ENCODE data around the gene TRPM6. TPM values are rescaled to one million over a fixed set of nuclear protein-coding genes. Genes with fewer than 3 reads are reported as not detected.

The TRPM6 gene
- polyA plus RNA-seq, 1 experiment, result 0.02 TPM

DNA sequence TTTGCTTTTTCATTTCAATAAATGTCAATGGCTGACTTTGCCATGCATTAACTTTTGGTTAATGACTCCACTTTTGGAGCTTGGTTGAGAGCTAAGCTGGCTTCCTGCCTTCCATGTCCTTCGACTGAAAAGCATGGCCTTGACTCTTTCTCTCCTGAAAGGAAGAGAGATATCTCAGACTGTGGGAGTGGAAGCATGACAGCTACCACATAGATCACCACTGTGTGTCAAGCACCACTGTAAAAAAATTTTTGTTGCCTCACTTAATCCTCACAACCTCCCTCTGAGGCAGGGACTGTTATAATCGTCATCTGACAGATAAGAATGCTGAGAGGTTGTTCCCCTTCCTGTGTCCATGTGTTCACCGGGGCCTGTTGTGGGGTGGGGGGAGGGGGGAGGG lies 205.8 kb downstream of the TRPM6 start:
- no peak for DNase-seq (ENCODE audit: low read depth)
- no peaks in the 10 kb centered on the region for H3K27me3 ChIP-seq (ENCODE audit: control insufficient read depth, insufficient read depth, low read length)
- no peak overlapping the region for H3K4me3 ChIP-seq (ENCODE audit: low read depth, low read length)
- no peaks in the 10 kb centered on the region for H3K36me3 ChIP-seq (ENCODE audit: control insufficient read depth, insufficient read depth, low read length)
- TF ChIP-seq, protein P1, sequence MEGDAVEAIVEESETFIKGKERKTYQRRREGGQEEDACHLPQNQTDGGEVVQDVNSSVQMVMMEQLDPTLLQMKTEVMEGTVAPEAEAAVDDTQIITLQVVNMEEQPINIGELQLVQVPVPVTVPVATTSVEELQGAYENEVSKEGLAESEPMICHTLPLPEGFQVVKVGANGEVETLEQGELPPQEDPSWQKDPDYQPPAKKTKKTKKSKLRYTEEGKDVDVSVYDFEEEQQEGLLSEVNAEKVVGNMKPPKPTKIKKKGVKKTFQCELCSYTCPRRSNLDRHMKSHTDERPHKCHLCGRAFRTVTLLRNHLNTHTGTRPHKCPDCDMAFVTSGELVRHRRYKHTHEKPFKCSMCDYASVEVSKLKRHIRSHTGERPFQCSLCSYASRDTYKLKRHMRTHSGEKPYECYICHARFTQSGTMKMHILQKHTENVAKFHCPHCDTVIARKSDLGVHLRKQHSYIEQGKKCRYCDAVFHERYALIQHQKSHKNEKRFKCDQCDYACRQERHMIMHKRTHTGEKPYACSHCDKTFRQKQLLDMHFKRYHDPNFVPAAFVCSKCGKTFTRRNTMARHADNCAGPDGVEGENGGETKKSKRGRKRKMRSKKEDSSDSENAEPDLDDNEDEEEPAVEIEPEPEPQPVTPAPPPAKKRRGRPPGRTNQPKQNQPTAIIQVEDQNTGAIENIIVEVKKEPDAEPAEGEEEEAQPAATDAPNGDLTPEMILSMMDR (IDR thresholded peaks at IDR 0.05; ENCODE audit: insufficient read depth, low read depth, low read length), result no peak
- ChIA-PET POLR2A (no interaction called here), CTCF (no interaction called here)

DNA sequence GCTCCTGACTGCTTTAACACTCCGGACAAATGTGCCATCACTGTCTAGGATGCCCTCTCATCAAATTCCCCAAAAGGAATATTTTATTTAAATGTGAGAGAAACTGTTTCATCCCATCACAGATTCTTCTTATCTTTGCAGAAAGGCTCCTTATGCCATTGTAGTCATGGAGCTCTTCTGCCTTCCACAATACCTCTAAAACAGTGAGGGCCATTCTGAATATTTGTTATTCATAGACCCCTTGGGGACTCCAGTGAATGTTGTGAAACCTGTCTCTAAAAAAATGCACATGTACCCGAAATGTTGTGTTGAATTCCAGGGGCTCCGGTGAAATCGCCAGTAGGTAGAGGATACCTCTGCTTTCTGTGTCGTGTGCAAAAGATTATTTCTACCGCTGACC lies 213.6 kb downstream of the TRPM6 start:
- H3K36me3 ChIP-seq (ENCODE audit: control insufficient read depth, insufficient read depth, low read length), result no peaks in the 10 kb centered on the region
- H3K27me3 ChIP-seq (ENCODE audit: control insufficient read depth, insufficient read depth, low read length), result no peaks in the 10 kb centered on the region
- DNase-seq (ENCODE audit: low read depth), result no peak
- CTCF ChIA-PET, result no interaction called here
- POLR2A ChIA-PET, result no interaction called here
- TF ChIP-seq, protein P1 (IDR thresholded peaks at IDR 0.05; ENCODE audit: insufficient read depth, low read depth, low read length), result no peak
- no peak overlapping the region for H3K4me3 ChIP-seq (ENCODE audit: low read depth, low read length)

Small RNA genes lying within 50 kb of the gene (small RNA-seq; reads per million reads assigned to genes)
- gene RNU6-445P (ENCODE audit: insufficient read length, low read depth, low replicate concordance), result not detected

Other genes with a start within 250 kb of the TRPM6 start
- gene C9orf40, start 65.0 kb upstream of the TRPM6 start, polyA plus RNA-seq (2011; rRNA removed), result 1.0 and 2.2 TPM in 2 replicates
- gene CARNMT1, start 140.4 kb upstream of the TRPM6 start, polyA plus RNA-seq (2011; rRNA removed), result 2.3 and 5.5 TPM in 2 replicates
- gene NMRK1, start 200.2 kb upstream of the TRPM6 start, polyA plus RNA-seq (2011; rRNA removed), result 13.2 and 21.7 TPM in 2 replicates
- 15.5 and 26.9 TPM in 2 replicates for gene OSTF1, start 200.6 kb upstream of the TRPM6 start, polyA plus RNA-seq (2011; rRNA removed)

All from BJ (cell line).